C4-2B (cell line): Measurements from ENCODE around the gene SCLT1.

Experiments used
- ZFX ChIP-seq: fragments of 450-650 bp; IDR thresholded peaks from 2 replicates; pipeline ENCODE4 v1.6.1; 2017
- TF ChIP-seq, protein P1 (sequence below): fragments of 450-650 bp; conservative IDR thresholded peaks from 2 replicates; pipeline ENCODE4 v1.5.1; 2017; ENCODE audit warnings: mild to moderate bottlenecking

DNA sequence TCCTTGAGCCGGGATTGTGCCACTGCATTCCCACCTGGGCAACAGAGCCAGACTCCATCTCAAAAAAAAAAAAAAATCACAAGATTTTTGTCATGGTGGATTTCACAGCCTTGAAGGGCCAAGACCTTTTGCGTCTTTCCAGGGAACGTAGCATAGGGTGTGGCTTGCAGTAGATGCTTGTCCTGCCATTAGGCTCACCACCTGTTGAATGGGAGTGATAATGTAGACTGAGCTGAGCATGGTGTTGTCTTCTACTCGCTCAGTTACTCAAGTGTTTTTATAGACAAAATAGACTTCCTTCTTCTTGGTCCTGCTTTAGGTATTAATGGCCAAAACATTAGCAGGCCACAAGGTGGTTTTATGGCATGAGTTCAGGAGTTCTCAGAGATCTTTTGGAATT, 243.1 kb downstream of the SCLT1 start:
- TF ChIP-seq, protein P1, sequence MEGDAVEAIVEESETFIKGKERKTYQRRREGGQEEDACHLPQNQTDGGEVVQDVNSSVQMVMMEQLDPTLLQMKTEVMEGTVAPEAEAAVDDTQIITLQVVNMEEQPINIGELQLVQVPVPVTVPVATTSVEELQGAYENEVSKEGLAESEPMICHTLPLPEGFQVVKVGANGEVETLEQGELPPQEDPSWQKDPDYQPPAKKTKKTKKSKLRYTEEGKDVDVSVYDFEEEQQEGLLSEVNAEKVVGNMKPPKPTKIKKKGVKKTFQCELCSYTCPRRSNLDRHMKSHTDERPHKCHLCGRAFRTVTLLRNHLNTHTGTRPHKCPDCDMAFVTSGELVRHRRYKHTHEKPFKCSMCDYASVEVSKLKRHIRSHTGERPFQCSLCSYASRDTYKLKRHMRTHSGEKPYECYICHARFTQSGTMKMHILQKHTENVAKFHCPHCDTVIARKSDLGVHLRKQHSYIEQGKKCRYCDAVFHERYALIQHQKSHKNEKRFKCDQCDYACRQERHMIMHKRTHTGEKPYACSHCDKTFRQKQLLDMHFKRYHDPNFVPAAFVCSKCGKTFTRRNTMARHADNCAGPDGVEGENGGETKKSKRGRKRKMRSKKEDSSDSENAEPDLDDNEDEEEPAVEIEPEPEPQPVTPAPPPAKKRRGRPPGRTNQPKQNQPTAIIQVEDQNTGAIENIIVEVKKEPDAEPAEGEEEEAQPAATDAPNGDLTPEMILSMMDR, result no peak
- no peak for TF ChIP-seq ZFX
